Astrocyte of the spinal cord (primary cell): Measurements from ENCODE around the gene LHFPL6.

Experiments used
- DNase-seq: peaks from one replicate; pipeline ENCODE4 v3.0.0; 2011; ENCODE audit warnings: low read depth, low spot score
- H3K4me3 ChIP-seq: 2 replicates; pipeline ENCODE4 v1.5.1; 2011; ENCODE audit warnings: low read depth, mild to moderate bottlenecking, low read length, moderate library complexity
- CTCF ChIP-seq: IDR thresholded peaks from 2 replicates; pipeline ENCODE4 v1.5.1; 2012; ENCODE audit warnings: low read depth, mild to moderate bottlenecking, low read length, inconsistent platforms
- in situ Hi-C: cut with HindIII; loops from 2 replicates; pipeline ENCODE4 v1.10.0; 2017; ENCODE audit warnings: low sequenced_read_pairs

The LHFPL6 gene

GRCh38 chr13:39370048-39370447 lies 232.9 kb downstream of the LHFPL6 start:
- TF ChIP-seq CTCF: no peak
- in situ Hi-C loops: no loop called here
- no peak overlapping the region for H3K4me3 ChIP-seq
- DNase-seq: no peak

- no peak for TF ChIP-seq CTCF
- no peak for DNase-seq
- in situ Hi-C loops: no loop called here
- no peak overlapping the region for H3K4me3 ChIP-seq
Measured at GRCh38 chr13:39369161-39369890, 233.7 kb downstream of the LHFPL6 start.

- DNase-seq: no peak
- no peak overlapping the region for H3K4me3 ChIP-seq
- in situ Hi-C loops: no loop called here
- no peak for TF ChIP-seq CTCF
Measured at GRCh38 chr13:39365879-39366278, 237.1 kb downstream of the LHFPL6 start.

GRCh38 chr13:39364947-39365468 lies 238.0 kb downstream of the LHFPL6 start:
- no peak for TF ChIP-seq CTCF
- peak; percentile 34 for DNase-seq
- in situ Hi-C loops: no loop called here
- no peak overlapping the region for H3K4me3 ChIP-seq

GRCh38 chr13:39363382-39363772 lies 239.6 kb downstream of the LHFPL6 start:
- no peak overlapping the region for H3K4me3 ChIP-seq
- DNase-seq: no peak
- no peak for TF ChIP-seq CTCF
- in situ Hi-C loops: no loop called here

- no peak for DNase-seq
- in situ Hi-C loops: no loop called here
- H3K4me3 ChIP-seq: no peak overlapping the region
- no peak for TF ChIP-seq CTCF
Measured at GRCh38 chr13:39362652-39363381, 240.2 kb downstream of the LHFPL6 start.
